HG02970 (cell line): ENCODE measurements around the gene CLK2.
A peak's percentile ranks its signal among the peaks of the same experiment; 100 is the strongest.
"Not testable (repeated sequence)": the region's sequence is repeated elsewhere in the genome, so short reads cannot be mapped to it uniquely, and the experiment has no call there.

ENCODE experiments used
- ATAC-seq: cut with Tn5 transposase; IDR thresholded peaks from one replicate; pipeline ENCODE4 v1.9.1; 2021; ENCODE audit warnings: mild to moderate bottlenecking, moderate library complexity, moderate number of reproducible peaks; ENCODE audit not compliant: unreplicated experiment, low FRiP score

CLK2 gene

GRCh38 chr1:155269381-155269780 lies 3.9 kb downstream of the CLK2 start:
- ATAC-seq, result no peak

GRCh38 chr1:155268630-155269029 lies 4.7 kb downstream of the CLK2 start:
- no peak for ATAC-seq

DNA sequence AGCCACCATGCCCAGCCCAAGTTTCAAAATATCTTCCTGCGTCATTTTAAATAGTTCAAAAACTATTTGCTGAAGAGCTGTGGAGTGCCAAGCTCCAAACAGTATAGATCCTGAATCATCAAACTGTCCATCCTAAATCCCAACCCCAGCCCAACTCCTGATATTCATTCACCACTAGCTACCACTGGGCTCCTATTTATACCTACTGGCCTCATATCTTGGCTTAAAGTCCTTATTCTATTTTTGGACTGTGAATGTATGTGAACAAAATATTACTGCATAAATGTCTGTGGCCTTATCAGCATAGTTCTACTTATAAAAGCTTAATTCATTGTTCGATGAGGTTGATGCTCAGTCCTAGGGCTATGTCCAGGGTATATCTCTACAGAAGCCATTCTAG lies 5.9 kb downstream of the CLK2 start:
- ATAC-seq, result no peak

DNA sequence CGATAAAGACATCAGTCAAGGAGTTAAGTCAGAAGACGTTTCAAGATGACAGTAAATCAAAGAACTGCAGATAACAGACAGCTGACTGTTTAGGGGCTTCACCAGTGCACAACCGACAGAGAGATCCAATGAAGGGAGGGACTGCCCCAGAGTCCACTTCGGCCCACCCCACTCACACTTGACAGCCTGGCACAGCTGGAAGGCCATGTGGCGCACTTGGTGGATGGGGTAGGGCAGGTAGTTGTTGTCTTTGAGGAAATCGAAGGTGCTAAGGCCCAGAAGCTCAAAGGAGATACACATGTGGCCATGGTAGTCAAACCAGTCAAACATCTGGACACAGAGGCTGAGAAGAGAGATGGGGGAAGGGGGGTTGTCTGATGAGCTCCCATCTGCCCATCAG lies 6.8 kb downstream of the CLK2 start:
- no peak for ATAC-seq

DNA sequence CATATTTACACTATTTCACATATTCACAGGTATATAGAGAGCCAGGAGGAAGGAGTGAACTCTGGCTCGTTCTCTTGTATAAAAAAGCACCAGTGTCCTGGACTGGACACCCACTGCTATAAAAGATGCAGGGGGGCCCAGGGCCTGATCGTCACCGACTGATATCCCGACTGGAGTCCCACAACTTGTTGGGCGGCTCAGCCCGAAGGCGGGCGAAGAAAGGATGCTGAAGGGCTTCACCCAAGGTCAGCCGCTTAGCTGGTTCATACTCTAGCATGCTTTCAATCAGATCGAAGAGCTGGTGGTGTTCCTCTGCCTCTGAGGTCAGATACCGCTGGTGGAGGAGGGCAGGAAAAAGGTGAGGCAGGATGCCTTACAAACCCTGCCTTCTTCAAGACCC lies 10.2 kb downstream of the CLK2 start:
- no peak for ATAC-seq

GRCh38 chr1:155261852-155262673 lies 11.2 kb downstream of the CLK2 start, which contains the start of gene SCAMP3:
SCAMP3 (minus strand) TSS chr1:155262360; CDS start chr1:155262151, 209 bp downstream.
- ATAC-seq, result peak; percentile 72

GRCh38 chr1:155261493-155261851 lies 11.8 kb downstream of the CLK2 start:
- ATAC-seq, result peak; percentile 9

DNA sequence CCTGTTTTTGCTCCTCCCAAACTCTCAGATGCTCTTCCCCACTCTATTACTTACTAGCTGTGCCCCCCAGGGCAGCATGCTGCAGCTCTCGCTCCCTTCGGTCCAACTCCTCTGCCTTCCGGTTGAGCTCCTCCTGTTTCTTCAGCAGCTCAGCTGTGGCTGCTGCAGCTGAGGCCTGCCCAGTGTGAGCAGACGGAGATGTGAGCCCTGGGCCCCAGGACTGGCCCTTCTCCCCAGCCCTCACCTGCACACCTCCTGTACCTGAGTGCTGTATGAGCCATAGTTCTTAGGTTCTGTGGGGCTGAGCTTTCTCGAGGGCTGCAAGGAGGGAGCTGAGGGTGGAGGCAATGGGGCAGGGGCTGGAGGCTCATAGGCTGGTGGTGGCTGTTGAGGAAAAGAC lies 13.0 kb downstream of the CLK2 start:
- ATAC-seq, result no peak

GRCh38 chr1:155256058-155256852 lies 17.0 kb downstream of the CLK2 start:
- no peak for ATAC-seq

GRCh38 chr1:155255243-155256007 lies 17.9 kb downstream of the CLK2 start, which contains the start of gene ENTREP3:
ENTREP3 (minus strand) TSS chr1:155255483; CDS start chr1:155254877, 606 bp downstream.
- ATAC-seq, result peak; percentile 46

DNA sequence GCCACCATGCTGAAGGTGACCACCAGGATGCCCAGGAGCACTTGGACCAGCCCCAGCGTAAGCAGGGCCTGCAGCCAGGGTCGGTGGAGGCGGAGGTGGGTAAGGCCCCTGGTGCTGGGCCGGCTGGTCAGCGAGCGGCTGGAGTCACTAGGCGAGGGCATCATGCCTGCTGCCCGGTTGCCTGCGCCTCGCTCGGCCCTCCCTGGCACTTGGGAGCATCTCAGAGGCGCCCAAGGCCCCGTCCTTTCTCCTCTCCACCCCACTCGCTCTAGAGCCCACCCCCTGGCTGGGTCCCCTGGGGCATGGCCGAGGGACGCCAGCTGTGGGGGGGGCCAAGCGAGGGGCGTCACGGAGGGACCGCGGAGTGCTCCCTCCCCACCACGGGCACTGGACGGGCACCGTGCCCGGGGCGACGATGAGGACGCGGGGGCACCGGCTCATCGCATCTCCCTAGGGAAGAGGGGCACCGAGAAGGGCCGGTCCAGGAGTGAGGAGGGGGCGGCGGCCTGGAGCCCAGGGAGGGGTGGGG lies 18.5 kb downstream of the CLK2 start:
- ATAC-seq, result no peak

DNA sequence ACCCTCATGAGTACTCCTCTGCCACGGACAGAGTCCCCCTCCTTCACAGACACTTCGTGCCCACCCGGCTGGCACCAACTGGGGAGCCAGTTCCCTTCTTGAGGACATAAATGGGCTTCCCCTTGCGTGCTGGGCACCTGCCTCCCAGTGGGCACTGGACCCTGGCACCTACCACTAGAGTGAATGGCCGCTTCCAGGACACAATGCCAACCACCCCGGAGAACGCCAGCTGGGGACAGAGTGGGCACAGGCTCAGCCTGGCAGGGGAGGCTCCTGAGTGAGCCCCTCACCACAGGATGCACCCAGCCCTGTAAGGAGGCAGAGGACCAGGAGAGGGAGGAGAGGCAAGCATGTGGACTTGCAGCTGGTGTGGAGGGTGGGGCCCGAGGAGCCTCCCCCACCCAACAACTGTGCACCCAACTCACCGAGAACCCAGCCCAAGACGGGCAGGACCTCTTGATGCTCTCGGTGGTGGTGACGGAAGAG lies 19.0 kb downstream of the CLK2 start:
- no peak for ATAC-seq

DNA sequence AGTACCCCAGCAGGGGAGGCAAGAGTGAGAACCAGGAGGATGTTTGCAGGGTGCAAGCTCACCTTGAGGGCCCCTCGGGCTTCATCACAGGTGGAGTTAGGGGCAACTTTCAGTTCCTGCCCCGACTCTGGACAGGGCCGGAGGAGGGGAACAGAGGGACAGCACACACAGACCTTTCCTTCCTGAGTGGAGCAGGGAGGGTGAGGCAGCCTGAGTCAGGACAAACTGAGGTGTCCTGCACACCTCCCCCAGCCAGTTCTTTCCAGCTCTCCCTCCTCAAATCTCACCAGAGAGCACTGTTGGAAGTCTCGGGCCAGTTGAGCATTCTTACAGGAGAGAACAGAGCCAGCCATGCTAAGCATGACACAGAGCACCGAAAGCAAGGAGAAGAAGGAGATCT lies 19.5 kb downstream of the CLK2 start:
- ATAC-seq, result no peak

GRCh38 chr1:155253208-155253607 lies 20.1 kb downstream of the CLK2 start:
- ATAC-seq, result no peak

GRCh38 chr1:155251566-155251965 lies 21.7 kb downstream of the CLK2 start:
- no peak for ATAC-seq

DNA sequence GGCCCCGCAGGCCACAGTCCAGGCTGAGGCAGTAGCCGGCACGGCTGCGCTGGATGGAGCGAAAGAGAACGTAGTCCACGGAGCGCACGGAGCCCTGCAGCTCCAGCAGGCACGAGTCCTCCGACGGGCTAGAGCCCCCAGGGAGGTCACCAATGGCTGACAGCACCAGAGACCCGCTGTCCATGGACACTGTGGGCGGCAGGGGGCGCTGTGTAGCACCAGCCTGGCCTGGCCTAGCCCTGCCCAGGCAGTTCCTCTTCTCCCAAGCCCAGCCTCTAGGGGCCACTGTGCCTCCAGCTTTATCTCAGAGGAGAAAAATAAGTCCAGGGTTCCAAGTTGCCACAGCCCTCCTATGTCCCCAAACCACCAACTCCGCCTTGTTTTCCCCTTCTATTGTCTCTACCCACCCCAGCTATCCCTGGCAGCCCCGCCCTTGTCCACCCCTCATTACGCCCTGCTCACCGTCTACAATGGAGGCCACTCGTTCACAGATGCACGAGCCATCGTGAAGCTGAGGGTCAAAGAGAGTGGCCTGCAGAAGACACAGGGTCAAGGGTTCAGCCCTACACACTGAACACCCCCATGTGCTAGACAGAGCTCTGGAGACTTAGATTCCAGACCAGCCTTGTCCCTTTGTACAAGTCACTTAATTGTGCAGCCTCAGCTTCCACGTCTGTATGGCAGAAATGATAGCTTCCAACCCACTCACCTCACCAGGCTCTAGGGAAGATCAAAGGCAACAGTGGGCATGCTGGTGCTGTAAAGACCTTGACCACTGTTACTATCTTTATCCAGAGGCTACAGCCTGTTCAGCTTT lies 22.5 kb downstream of the CLK2 start:
- ATAC-seq, result peak; percentile 70

DNA sequence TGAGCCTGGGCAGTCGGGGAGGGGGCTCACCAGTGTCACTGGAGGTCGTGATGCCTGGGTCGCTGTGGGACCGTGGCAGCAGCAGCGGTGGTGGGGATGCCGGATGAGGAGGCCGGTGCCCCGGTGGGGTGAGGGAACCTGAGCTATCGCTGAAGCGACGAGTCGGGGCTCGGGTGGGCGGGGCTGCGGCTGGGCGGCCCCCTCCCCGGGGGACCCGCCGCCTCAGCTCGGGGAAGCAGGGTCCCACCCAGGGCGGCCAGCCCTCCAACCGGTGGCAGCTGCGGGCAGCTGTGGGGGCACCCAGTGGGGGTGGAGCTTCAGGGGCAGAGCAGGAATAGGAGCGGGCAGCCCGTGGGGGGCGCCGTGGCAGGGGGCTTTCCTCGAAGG lies 23.1 kb downstream of the CLK2 start:
- ATAC-seq, result peak; percentile 18

- no peak for ATAC-seq
Observed at GRCh38 chr1:155247667-155248553, 25.4 kb downstream of the CLK2 start.

DNA sequence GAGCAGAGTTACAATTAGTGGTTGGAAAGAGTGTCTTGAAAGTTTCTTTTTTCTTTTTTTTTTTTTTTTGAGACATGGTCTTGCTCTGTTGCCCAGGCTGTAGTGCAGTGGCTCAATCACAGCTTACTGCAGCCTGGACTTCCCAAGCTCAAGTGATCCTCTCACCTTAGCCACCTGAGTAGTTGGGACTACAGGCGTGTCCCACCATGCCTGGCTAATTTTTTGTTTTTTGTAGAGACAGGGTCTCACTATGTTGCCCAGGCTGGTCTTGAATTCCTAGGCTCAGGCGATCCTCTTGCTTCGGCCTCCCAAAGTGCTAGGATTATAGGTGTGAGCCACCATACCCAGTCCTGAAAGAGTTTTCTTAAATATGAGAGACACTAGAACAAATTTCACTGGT lies 26.5 kb downstream of the CLK2 start:
- ATAC-seq, result not testable (repeated sequence)
